ENCODE data around the gene SURF6. TPM values are rescaled to one million over a fixed set of nuclear protein-coding genes. Genes with fewer than 3 reads are reported as not detected.

The SURF6 gene
- 10 to 100 TPM; 14.5 to 28.6 (median 22.0) TPM for total RNA-seq

- peak within 1 kb of the TSS; percentile 74 to 85 (median 82) for H3K27ac ChIP-seq
- peak within 1 kb of the TSS; percentile 76 to 97 (median 88) for H3K4me3 ChIP-seq
- WGBS, 2 donors = 7 to 16% methylated on average over 22 to 28 of the region's 70 CpGs
- no peaks in the 10 kb centered on the region for H3K9me3 ChIP-seq
- DNase-seq = peak; percentile 59
- peak in 3 of 6 experiments; percentile 6 to 59 (median 20) for TF ChIP-seq CTCF (IDR thresholded peaks at IDR 0.05)
- TF ChIP-seq POLR2A (IDR thresholded peaks at IDR 0.05) = peak in 1 of 4 donors; percentile 54
- peaks cover 13 to 52% (median 30%) of the 10 kb centered on the region in 3 donors for H3K36me3 ChIP-seq
- H3K4me1 ChIP-seq = peaks cover 25 to 74% (median 30%) of the 10 kb centered on the region in 3 donors
- intact Hi-C loops (cut with DNase I) = no loop called here
- no peaks in the 10 kb centered on the region for H3K27me3 ChIP-seq
These were observed at the start of gene SURF6 for GRCh38 chr9:133335924-133336811. SURF6 (minus strand) TSS chr9:133336188; CDS start chr9:133336132, 56 bp downstream.

- 67% methylated on average over 5 of the region's 14 CpGs; no CpG with 5 or more reads in 1 of the 2 donors for WGBS, 2 donors
- DNase-seq = no peak
- intact Hi-C loops (cut with DNase I) = no loop called here
These were observed 49.5 kb upstream of the SURF6 start for GRCh38 chr9:133385452-133385851.

GRCh38 chr9:133384736-133385321 is 48.8 kb upstream of the SURF6 start:
- 86 to 90% methylated on average over 17 of the region's 17 CpGs for WGBS, 2 donors
- intact Hi-C loops (cut with DNase I) = no loop called here
- Histone ChIP-seq H3K9me3 (no peaks in the 10 kb centered on the region), H3K4me1 (peaks cover 6 to 18% (median 9%) of the 10 kb centered on the region in 3 donors), H3K4me3 (no peak overlapping the region), H3K27ac (no peak overlapping the region), H3K27me3 (peaks cover 0 to 9% (median 0%) of the 10 kb centered on the region in 4 donors), H3K36me3 (no peaks in the 10 kb centered on the region)
- no peak for DNase-seq
- TF ChIP-seq CTCF (IDR thresholded peaks at IDR 0.05) (no peak), POLR2A (IDR thresholded peaks at IDR 0.05) (no peak)

More at GRCh38 chr9:133385452-133385851, 49.5 kb upstream of the SURF6 start:
- peaks cover 6 to 17% (median 9%) of the 10 kb centered on the region in 3 donors for H3K4me1 ChIP-seq
- H3K27me3 ChIP-seq = peaks cover 0 to 12% (median 0%) of the 10 kb centered on the region in 4 donors
- H3K27ac ChIP-seq = no peak overlapping the region
- no peaks in the 10 kb centered on the region for H3K9me3 ChIP-seq
- no peak for TF ChIP-seq POLR2A (IDR thresholded peaks at IDR 0.05)
- no peak for TF ChIP-seq CTCF (IDR thresholded peaks at IDR 0.05)
- no peaks in the 10 kb centered on the region for H3K36me3 ChIP-seq
- H3K4me3 ChIP-seq = no peak overlapping the region

GRCh38 chr9:133383438-133383837 is 47.5 kb upstream of the SURF6 start:
- Histone ChIP-seq H3K9me3 (no peaks in the 10 kb centered on the region), H3K36me3 (no peaks in the 10 kb centered on the region), H3K4me3 (no peak overlapping the region), H3K27me3 (no peaks in the 10 kb centered on the region), H3K27ac (no peak overlapping the region), H3K4me1 (peaks cover 6 to 32% (median 9%) of the 10 kb centered on the region in 3 donors)
- TF ChIP-seq CTCF (IDR thresholded peaks at IDR 0.05) = no peak
- TF ChIP-seq POLR2A (IDR thresholded peaks at IDR 0.05) = no peak
- no peak for DNase-seq
- 88 to 90% methylated on average over 3 of the region's 3 CpGs for WGBS, 2 donors
- intact Hi-C loops (cut with DNase I) = no loop called here

Data from esophagus squamous epithelium (tissue), 5 donors.